C1 segment of cervical spinal cord (tissue), 14 donors: ENCODE measurements around the gene DERL2.

Source experiments
- DNase-seq, 14 donors: peaks; one replicate each; lab custom pipeline; 2025; lab: John Stamatoyannopoulos, UW

DERL2 gene

GRCh38 chr17:5501685-5502084, 15.7 kb upstream of the DERL2 start:
- DNase-seq = peak in 1 of 14 donors; percentile 1

GRCh38 chr17:5500589-5501391, 14.8 kb upstream of the DERL2 start:
- DNase-seq = peak in 13 of 14 donors; percentile 12 to 87 (median 76)

- DNase-seq = peak in 1 of 14 donors; percentile 14
Measured at GRCh38 chr17:5500247-5500588, 14.2 kb upstream of the DERL2 start.

GRCh38 chr17:5499476-5500231, 13.7 kb upstream of the DERL2 start:
- peak in 8 of 14 donors; percentile 5 to 65 (median 20) for DNase-seq

- no peak for DNase-seq
Measured at GRCh38 chr17:5492970-5493369, 7.0 kb upstream of the DERL2 start.

GRCh38 chr17:5488752-5489151, 2.8 kb upstream of the DERL2 start:
- DNase-seq = no peak

GRCh38 chr17:5486206-5487124, 487 bp upstream of the DERL2 start, which contains the start of gene MIS12:
Gene MIS12 (plus strand): TSS chr17:5486566. CDS start chr17:5488863, 2,297 bp downstream.
- DNase-seq = peak; percentile 87 to 99 (median 97)

- DNase-seq = no peak
Measured at GRCh38 chr17:5481451-5481850, 4.5 kb downstream of the DERL2 start.

- no peak for DNase-seq
Measured at GRCh38 chr17:5480962-5481361, 5.0 kb downstream of the DERL2 start.

- DNase-seq = no peak
Measured at GRCh38 chr17:5478992-5479391, 7.0 kb downstream of the DERL2 start.

- no peak for DNase-seq
Measured at GRCh38 chr17:5473906-5474305, 12.1 kb downstream of the DERL2 start.

GRCh38 chr17:5472511-5472910, 13.5 kb downstream of the DERL2 start:
- no peak for DNase-seq

GRCh38 chr17:5468075-5468473, 17.9 kb downstream of the DERL2 start:
- peak in 5 of 14 donors; percentile 22 to 55 (median 40) for DNase-seq

GRCh38 chr17:5467416-5467815, 18.6 kb downstream of the DERL2 start:
- no peak for DNase-seq

- no peak for DNase-seq
Measured at GRCh38 chr17:5466295-5466694, 19.7 kb downstream of the DERL2 start.

GRCh38 chr17:5464717-5465507, 21.1 kb downstream of the DERL2 start:
- no peak for DNase-seq

GRCh38 chr17:5446786-5447185, 39.2 kb downstream of the DERL2 start:
- DNase-seq = peak in 12 of 14 donors; percentile 29 to 82 (median 66)

GRCh38 chr17:5444209-5444608, 41.8 kb downstream of the DERL2 start:
- DNase-seq = no peak

- no peak for DNase-seq
Measured at GRCh38 chr17:5443728-5444127, 42.2 kb downstream of the DERL2 start.

- DNase-seq = peak in 1 of 14 donors; percentile 30
Measured at GRCh38 chr17:5439446-5439764, 46.6 kb downstream of the DERL2 start.
